OCI-LY7 (cell line): ENCODE measurements around the gene TMC1.

Experiments used
- EZH2phosphoT487 ChIP-seq: fragments of 200-600 bp; sonication (generic); IDR thresholded peaks from 2 replicates; pipeline ENCODE4 v1.6.1; 2018; ENCODE audit warnings: low read depth, borderline replicate concordance, mild to moderate bottlenecking, mixed run types, antibody characterized with exemption, low read length, moderate library complexity, mixed read lengths
- TF ChIP-seq, protein P1 (sequence below): fragments of 200-600 bp; sonication (generic); conservative IDR thresholded peaks from 2 replicates; pipeline ENCODE4 v1.5.1; 2014; ENCODE audit warnings: mild to moderate bottlenecking, antibody characterized with exemption, low read length, moderate library complexity, mixed read lengths

- TF ChIP-seq, protein P1, sequence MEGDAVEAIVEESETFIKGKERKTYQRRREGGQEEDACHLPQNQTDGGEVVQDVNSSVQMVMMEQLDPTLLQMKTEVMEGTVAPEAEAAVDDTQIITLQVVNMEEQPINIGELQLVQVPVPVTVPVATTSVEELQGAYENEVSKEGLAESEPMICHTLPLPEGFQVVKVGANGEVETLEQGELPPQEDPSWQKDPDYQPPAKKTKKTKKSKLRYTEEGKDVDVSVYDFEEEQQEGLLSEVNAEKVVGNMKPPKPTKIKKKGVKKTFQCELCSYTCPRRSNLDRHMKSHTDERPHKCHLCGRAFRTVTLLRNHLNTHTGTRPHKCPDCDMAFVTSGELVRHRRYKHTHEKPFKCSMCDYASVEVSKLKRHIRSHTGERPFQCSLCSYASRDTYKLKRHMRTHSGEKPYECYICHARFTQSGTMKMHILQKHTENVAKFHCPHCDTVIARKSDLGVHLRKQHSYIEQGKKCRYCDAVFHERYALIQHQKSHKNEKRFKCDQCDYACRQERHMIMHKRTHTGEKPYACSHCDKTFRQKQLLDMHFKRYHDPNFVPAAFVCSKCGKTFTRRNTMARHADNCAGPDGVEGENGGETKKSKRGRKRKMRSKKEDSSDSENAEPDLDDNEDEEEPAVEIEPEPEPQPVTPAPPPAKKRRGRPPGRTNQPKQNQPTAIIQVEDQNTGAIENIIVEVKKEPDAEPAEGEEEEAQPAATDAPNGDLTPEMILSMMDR = no peak
- TF ChIP-seq EZH2phosphoT487 = no peak
Observed at GRCh38 chr9:72596451-72597180, 75.2 kb downstream of the TMC1 start.
